ENCODE measurements around the gene IFNGR1.
"Not testable (repeated sequence)": the region's sequence is repeated elsewhere in the genome, so short reads cannot be mapped to it uniquely, and the experiment has no call there.

IFNGR1 gene

GRCh38 chr6:137218917-137219663 is at the start of gene IFNGR1:
TSS of gene IFNGR1 (minus strand) at chr6:137219385. CDS start at chr6:137219327, 58 bp downstream.
- DNase-seq: peak; percentile 97

- DNase-seq: no peak
These were observed 49.7 kb upstream of the IFNGR1 start for GRCh38 chr6:137268911-137269310.

- no peak for DNase-seq
These were observed 47.1 kb upstream of the IFNGR1 start for GRCh38 chr6:137266309-137266586.

GRCh38 chr6:137265561-137266308 is 46.5 kb upstream of the IFNGR1 start:
- no peak for DNase-seq

GRCh38 chr6:137264311-137265075 is 45.3 kb upstream of the IFNGR1 start:
- no peak for DNase-seq

GRCh38 chr6:137261761-137262160 is 42.6 kb upstream of the IFNGR1 start:
- no peak for DNase-seq

DNA sequence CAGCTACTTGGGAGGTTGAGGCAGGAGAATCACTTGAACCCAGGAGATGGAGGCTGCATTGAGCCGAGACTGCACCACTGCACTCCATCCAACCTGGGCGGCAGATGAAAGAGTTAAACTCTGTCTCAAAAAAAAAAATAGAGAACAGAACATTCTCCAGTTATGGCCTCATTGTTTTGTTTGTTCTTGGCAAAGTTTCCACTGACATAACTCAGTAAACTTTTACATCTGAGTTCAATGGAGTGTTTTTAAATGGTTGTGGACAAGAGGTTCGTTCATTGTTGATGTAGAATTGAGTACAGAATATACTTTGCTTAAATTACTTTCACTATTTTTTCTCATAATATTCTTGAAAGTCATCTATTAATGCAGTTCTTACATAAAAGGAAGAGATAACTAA is 42.2 kb upstream of the IFNGR1 start:
- DNase-seq: no peak

GRCh38 chr6:137260217-137260616 is 41.0 kb upstream of the IFNGR1 start:
- no peak for DNase-seq

GRCh38 chr6:137259349-137259748 is 40.2 kb upstream of the IFNGR1 start:
- no peak for DNase-seq

- no peak for DNase-seq
These were observed 39.0 kb upstream of the IFNGR1 start for GRCh38 chr6:137258170-137258569.

DNA sequence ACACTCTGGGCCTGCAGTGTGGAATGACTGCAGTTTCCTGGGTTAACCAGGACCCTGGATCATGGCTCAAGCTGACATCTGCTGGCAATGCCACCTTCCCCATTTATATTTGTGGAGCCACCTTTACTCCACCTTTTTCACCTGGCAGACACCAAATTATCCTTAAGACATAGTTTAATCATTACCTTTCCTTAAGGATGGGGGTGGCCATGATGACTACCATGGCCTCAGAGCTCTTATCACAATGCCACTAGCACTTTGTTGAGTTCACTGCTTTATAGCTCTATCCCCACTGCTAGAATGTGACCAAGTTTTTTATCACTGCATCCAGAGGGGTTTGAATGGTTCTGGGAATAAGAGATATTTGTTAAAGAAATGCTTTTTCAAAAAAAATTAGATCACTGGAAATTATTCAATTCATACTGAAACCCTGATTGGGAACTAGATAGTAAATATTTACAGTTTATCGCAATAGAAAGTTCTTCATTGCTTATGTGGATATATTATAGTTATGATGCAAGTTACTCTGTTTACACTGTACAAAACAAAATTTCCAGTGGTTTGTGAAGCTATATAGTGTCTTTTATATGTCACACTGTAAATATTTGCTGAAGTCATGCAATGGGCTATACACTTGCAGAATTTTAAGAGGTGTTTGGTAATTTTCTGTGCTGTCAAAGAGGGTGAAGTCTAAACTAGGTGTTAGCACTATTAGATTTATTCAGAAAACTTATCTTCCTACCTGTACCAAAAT is 37.3 kb upstream of the IFNGR1 start:
- DNase-seq: no peak

DNA sequence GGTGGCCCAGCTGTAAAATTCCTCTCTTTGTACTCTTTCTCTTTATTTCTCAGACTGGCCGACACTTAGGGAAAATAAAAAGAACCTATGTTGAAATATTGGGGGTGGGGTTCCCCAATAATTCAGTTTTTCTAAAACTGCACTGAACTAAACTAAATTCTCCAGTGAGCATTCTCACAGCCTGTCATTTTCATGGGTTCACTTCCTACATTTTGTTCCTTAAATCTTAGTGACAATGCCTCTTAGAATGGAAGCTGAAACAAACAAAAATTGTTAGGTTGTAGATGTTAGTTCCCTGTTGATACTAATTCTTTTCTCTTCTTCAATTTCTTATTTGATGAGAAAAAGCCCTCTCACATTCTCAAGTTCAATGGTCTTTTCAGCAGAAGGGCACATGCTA is 35.8 kb upstream of the IFNGR1 start:
- DNase-seq: no peak

GRCh38 chr6:137254430-137254829 is 35.2 kb upstream of the IFNGR1 start:
- not testable (repeated sequence) for DNase-seq

GRCh38 chr6:137248702-137249101 is 29.5 kb upstream of the IFNGR1 start:
- DNase-seq: peak; percentile 59

- no peak for DNase-seq
These were observed 28.5 kb upstream of the IFNGR1 start for GRCh38 chr6:137247724-137248123.

GRCh38 chr6:137246791-137247202 is 27.6 kb upstream of the IFNGR1 start:
- DNase-seq: no peak

GRCh38 chr6:137246164-137246563 is 27.0 kb upstream of the IFNGR1 start:
- DNase-seq: no peak

DNA sequence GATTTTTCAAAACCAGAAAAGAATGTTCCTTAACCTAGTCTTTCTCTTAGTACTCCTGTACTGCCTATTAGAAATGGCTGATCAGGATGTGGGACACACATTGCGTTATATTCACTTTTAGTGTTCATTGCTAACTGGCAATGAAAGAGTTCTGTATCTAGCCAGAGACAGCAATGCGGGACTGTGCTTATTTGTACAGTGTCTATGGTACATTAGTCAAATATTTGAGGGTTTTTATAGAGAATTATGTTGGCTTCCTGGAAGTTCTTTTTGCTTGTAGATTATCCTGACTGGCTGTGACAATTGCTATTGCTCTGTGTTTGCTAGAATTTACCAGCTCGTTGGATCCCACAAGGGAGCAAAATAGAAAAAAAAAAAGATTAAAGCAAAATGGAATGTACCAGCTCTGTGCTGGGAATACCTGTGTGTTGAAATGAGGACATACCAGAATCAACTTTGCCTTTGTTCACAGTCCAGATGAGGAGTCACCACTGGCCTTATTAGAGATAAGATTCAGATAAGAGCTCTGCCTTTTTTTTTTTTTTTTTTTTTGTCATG is 22.4 kb upstream of the IFNGR1 start:
- no peak for DNase-seq

- no peak for DNase-seq
These were observed 21.0 kb upstream of the IFNGR1 start for GRCh38 chr6:137240168-137240567.

GRCh38 chr6:137237413-137238170 is 18.4 kb upstream of the IFNGR1 start:
- no peak for DNase-seq

DNA sequence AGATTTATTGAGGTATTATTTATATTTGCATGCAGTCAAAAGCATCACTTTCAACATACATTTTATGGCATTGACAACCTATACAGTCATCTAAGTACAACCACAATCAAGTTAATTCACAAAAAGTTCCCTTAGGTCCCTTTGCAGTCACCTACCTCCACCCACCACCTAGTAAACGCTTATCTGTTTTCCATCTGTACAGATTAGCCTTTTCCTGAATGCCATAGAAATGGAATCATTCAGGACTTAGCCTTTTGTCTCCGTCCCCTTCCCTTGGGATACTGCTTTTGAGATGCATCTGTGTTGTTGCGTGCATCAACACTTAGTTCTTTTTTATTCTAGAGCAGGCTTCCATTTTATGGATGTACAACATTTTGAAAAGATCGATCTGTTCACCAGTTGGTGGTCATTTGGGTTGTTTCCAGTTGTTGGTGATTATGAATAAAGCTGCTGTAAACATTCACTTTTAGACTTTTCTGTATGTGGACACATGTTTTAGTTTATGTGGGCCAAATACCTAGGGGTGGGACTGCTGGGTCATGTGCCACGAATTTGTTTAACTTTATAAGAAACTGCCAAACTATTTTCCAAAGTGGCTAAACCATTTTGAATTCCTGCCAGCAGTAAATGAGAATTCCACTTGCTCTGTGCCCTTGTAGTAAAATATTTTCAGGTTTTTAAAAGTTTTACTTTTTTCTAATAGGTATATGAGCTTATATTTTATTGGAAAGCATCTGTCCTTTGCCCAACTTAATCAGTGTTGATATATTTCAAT is 17.6 kb upstream of the IFNGR1 start:
- no peak for DNase-seq

Measured in NCI-H69 (cell line).